GM12878 (cell line): Measurements from ENCODE around the gene CCS. TPM values are rescaled to one million over a fixed set of nuclear protein-coding genes. Genes with fewer than 3 reads are reported as not detected.

Experiments
- ATAC-seq: fragments of 200-7000 bp; cut with Tn5 transposase; 3 replicates; pipeline ENCODE4 v1.9.1; 2020; ENCODE audit warnings: mild to moderate bottlenecking, moderate library complexity
- BruUV-seq: library from RNA; stranded (reverse); fragments of 400-500 nt; replicated peaks from 2 replicates; lab custom pipeline; 2021; lab: Mats Ljungman, UMichigan
- CTCF ChIA-PET: fragments of 300-600 bp; sonication (Branson Sonifier 250); formaldehyde crosslinking; extraction: SDS; loops from one replicate; lab custom pipeline; 2021; ENCODE audit warnings: inconsistent platforms; lab: Yijun Ruan, JAX
- POLR2A ChIA-PET: fragments of 350-600 bp; formaldehyde crosslinking; extraction: SDS; loops from one replicate; lab custom pipeline; 2021; ENCODE audit warnings: inconsistent platforms; lab: Charles Lee
- RAD21 ChIA-PET: fragments of 300-600 bp; sonication (Branson Sonifier 250); formaldehyde crosslinking; loops from one replicate; lab custom pipeline; 2023; ENCODE audit warnings: antibody characterized with exemption; ENCODE audit not compliant: unreplicated experiment; lab: Charles Lee
- SMC1A ChIA-PET: fragments of 300-600 bp; sonication (Branson Sonifier 250); formaldehyde crosslinking; loops from one replicate; lab custom pipeline; 2023; ENCODE audit not compliant: unreplicated experiment, uncharacterized antibody; lab: Charles Lee
- DNase-seq: peaks from one replicate; pipeline ENCODE4 v3.0.0-alpha.2; 2011; ENCODE audit warnings: low read depth, low spot score
- FAIRE-seq: peaks from 3 replicates; lab custom pipeline; 2011; peaks lifted over from hg19 to GRCh38; lab: Jason Lieb, UNC
- H2AFZ ChIP-seq: 2 replicates; pipeline ENCODE4 v1.6.0; 2011; ENCODE audit warnings: low read depth, low read length, control low read depth; ENCODE audit not compliant: control insufficient read depth
- H3K27ac ChIP-seq: 2 replicates; pipeline ENCODE4 v1.5.1; 2011; ENCODE audit warnings: control low read depth; ENCODE audit not compliant: control insufficient read depth, insufficient read depth
- H3K27me3 ChIP-seq, 2 experiments: replicated peaks in 1 of 2; 2 replicates each; pipeline versions ENCODE4 v1.6.0 to v1.6.1; 2011; ENCODE audit warnings: low read length in 1 of 2; ENCODE audit not compliant: control insufficient read depth in 2 of 2, insufficient read depth in 2 of 2
- H3K36me3 ChIP-seq, 2 experiments: 2 replicates each; pipeline ENCODE4 v1.5.1; 2011; ENCODE audit warnings: low read length in 1 of 2; ENCODE audit not compliant: control insufficient read depth in 2 of 2, insufficient read depth in 2 of 2
- H3K4me1 ChIP-seq: 2 replicates; pipeline ENCODE4 v1.6.1; 2011; ENCODE audit warnings: mild to moderate bottlenecking, low read length, moderate library complexity, mixed read lengths; ENCODE audit not compliant: control insufficient read depth, insufficient read depth
- H3K4me2 ChIP-seq: 2 replicates; pipeline ENCODE4 v1.6.0; 2011; ENCODE audit warnings: control low read depth; ENCODE audit not compliant: control insufficient read depth, insufficient read depth
- H3K4me3 ChIP-seq: fragments of 200-600 bp; sonication (generic); 2 replicates; pipeline ENCODE4 v1.5.1; 2016
- H3K79me2 ChIP-seq: 2 replicates; pipeline ENCODE4 v1.6.0; 2011; ENCODE audit warnings: low read length; ENCODE audit not compliant: control insufficient read depth, insufficient read depth
- H3K9ac ChIP-seq: 2 replicates; pipeline ENCODE4 v1.8.0; 2011; ENCODE audit warnings: low read length, control low read depth, mixed read lengths; ENCODE audit not compliant: control insufficient read depth, insufficient read depth
- H3K9me3 ChIP-seq: replicated peaks from 3 replicates; pipeline ENCODE4 v1.5.1; 2011; ENCODE audit warnings: mild to moderate bottlenecking, low read length; ENCODE audit not compliant: control insufficient read depth, insufficient read depth
- H4K20me1 ChIP-seq: 2 replicates; pipeline ENCODE4 v1.6.0; 2011; ENCODE audit not compliant: control insufficient read depth, insufficient read depth
- CBX3 ChIP-seq: fragments of 200-600 bp; sonication (generic); IDR thresholded peaks from 2 replicates; pipeline ENCODE4 v1.6.1; 2016; ENCODE audit warnings: low read depth, borderline replicate concordance
- GABPA ChIP-seq: IDR thresholded peaks from 2 replicates; pipeline ENCODE4 v1.6.1; 2014; ENCODE audit warnings: antibody characterized with exemption, low read depth, mild to moderate bottlenecking, inconsistent platforms
- GATAD2B ChIP-seq: fragments of 450-650 bp; conservative IDR thresholded peaks from 2 replicates; pipeline ENCODE4 v1.6.1; 2017; ENCODE audit warnings: low read depth, mild to moderate bottlenecking, moderate library complexity
- IRF4 ChIP-seq: IDR thresholded peaks from 2 replicates; pipeline ENCODE4 v1.6.1; 2011; ENCODE audit warnings: low read depth, low read length
- PAX8 ChIP-seq: fragments of 450-650 bp; IDR thresholded peaks from 2 replicates; pipeline ENCODE4 v1.6.1; 2017; ENCODE audit warnings: mild to moderate bottlenecking, moderate library complexity
- RCOR1 ChIP-seq: conservative IDR thresholded peaks from 2 replicates; pipeline ENCODE4 v1.6.1; 2012; ENCODE audit warnings: low read depth, low read length, improper control_type of control experiment
- SP1 ChIP-seq: IDR thresholded peaks from one replicate; pipeline ENCODE4 v1.6.1; 2011; ENCODE audit warnings: low read depth, low read length
- ZZZ3 ChIP-seq: IDR thresholded peaks from 2 replicates; pipeline ENCODE4 v1.6.1; 2011; ENCODE audit warnings: low read depth; ENCODE audit not compliant: control insufficient read depth, insufficient read length
- WGBS: methylation state at CpG from one replicate; pipeline ENCODE4 v1.1.6; 2016; ENCODE audit warnings: low lambda C conversion rate; ENCODE audit not compliant: insufficient replicate concordance, insufficient coverage; ENCODE audit errors: missing lambda C conversion rate; 5-methylcytosine and 5-hydroxymethylcytosine counted together
- in situ Hi-C: fragments of 300-500 bp; cut with MboI; formaldehyde crosslinking; loops from 9 replicates; pipeline ENCODE4 v1.14.3; 2018; ENCODE audit warnings: mixed read lengths
- intact Hi-C: fragments of 100-400 bp; cut with micrococcal nuclease; formaldehyde crosslinking; loops from one replicate; pipeline ENCODE4 v1.14.2; 2022; ENCODE audit not compliant: unreplicated experiment
- polyA plus RNA-seq, 11 experiments: library from polyadenylated mRNA; depleted of rRNA in 4 of 11; unstranded in 6 of 11; stranded (reverse) in 5 of 11; fragments of >200 nt; fragmentation: Nextera tagmentation in 4 of 11; fragmentation: Illumina TruSeq in 1 of 11; extraction: Ambion mirVana in 4 of 11; extraction: Trizol in 1 of 11; gene quantifications; 1 replicate in 1 of 11; 2 replicates in 10 of 11; pipeline versions ENCODE4 v1.2.1 to v1.2.3, GENCODE V29; 2011 to 2016; ENCODE audit warnings: inconsistent platforms in 2 of 11, missing spikeins in 2 of 11, low read depth in 1 of 11
- total RNA-seq, 4 experiments: library from RNA; depleted of rRNA in 3 of 4; stranded (reverse); fragments of >200 nt in 3 of 4; fragmentation: Illumina TruSeq in 1 of 4; extraction: Trizol in 1 of 4; gene quantifications; 2 replicates each; pipeline versions ENCODE4 v1.2.1 to v1.2.3, GENCODE V29; 2013 to 2021
- TF ChIP-seq, protein P1 (sequence below): fragments of 450-650 bp; IDR thresholded peaks from 2 replicates; pipeline ENCODE4 v1.6.1; 2016; ENCODE audit warnings: mild to moderate bottlenecking
- TF ChIP-seq, protein P2 (sequence below): IDR thresholded peaks from 2 replicates; pipeline ENCODE4 v1.6.1; 2011; ENCODE audit warnings: mild to moderate bottlenecking, low read depth, low read length, moderate library complexity; ENCODE audit not compliant: insufficient replicate concordance
- TF ChIP-seq, protein P3 (sequence below): fragments of 150-350 bp; IDR thresholded peaks from 2 replicates; pipeline ENCODE4 v1.6.1; 2016; ENCODE audit warnings: low read depth, low read length

Gene CCS
- total and polyA plus RNA-seq, 10 of the 15 experiments (the other 5 are each of a cell fraction or from before 2014, with no cell fraction given) = 1.5 to 44.2 (median 30.6) TPM

DNA sequence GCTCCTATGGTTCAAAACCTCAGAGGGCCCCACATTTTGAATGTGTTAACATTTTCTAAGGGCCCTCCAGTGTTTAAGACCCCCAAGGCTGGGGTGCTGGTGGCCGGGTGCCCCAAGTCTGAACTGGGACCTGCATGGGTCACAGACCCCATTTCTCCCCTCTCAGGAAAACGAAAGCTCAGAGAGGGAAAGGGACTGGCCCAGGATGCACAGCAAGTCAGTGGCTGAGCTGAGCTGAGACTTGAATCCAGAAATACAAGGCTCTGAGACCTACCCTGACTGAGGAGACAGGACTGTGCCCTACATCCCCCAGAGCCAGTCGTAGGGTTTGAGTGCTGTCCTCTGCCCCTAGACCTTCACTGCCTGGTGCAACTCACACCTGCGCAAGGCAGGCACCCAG, 42.1 kb upstream of the CCS start:
- no peak for FAIRE-seq
- Histone ChIP-seq H4K20me1 (no peaks in the 10 kb centered on the region), H3K4me2 (no peak overlapping the region), H3K79me2 (no peaks in the 10 kb centered on the region)
- intact Hi-C loops = no loop called here
- no peak for TF ChIP-seq CBX3
- TF ChIP-seq GABPA = no peak
- TF ChIP-seq RCOR1 = no peak
- no peak for TF ChIP-seq SP1
- TF ChIP-seq, all 136 proteins: peak for 0
- CTCF ChIA-PET = no interaction called here
- Histone ChIP-seq H3K4me1 (no peaks in the 10 kb centered on the region), H3K27ac (no peak overlapping the region), H2AFZ (no peak overlapping the region), H3K9ac (no peak overlapping the region), H3K27me3 (no peaks in the 10 kb centered on the region), H3K9me3 (no peaks in the 10 kb centered on the region), H3K4me3 (no peak overlapping the region), H3K36me3 (no peaks in the 10 kb centered on the region)
- RAD21 ChIA-PET = no interaction called here
- in situ Hi-C loops = no loop called here
- no peak for DNase-seq
- SMC1A ChIA-PET = interaction anchor here (1.7 kb wide), 1 partner anchor 127 kb away, joined by 3 read pairs; the partner anchor contains the start of gene RBM4B
- no TSS peak for BruUV-seq
- WGBS = 44% methylated on average over 4 of the region's 4 CpGs
- POLR2A ChIA-PET = interaction anchor here (0.6 kb wide), 1 partner anchor 203 kb away, joined by 3 read pairs; no protein-coding TSS in a partner anchor
- ATAC-seq = no peak

DNA sequence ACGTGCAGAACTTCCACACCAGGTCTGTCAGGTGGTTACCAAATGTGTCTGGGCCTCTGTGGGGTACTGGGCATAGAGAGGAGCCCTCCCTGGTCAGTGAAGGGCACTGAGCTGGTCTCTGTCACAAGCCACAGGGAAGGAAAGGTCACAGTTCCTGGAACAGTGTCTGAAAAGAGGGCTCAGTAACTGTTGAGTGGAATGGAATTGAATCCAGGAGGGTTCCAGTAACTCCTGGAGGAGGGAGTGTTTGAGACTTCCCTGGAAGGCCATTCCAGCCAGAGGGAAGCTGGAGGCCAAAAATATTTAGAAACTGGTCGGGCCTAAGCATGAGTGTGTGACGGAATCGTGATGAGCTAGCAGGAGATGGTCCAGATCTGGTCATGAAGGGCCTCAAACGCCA, 38.4 kb upstream of the CCS start:
- no peak overlapping the region for H3K9ac ChIP-seq
- SMC1A ChIA-PET = no interaction called here
- H3K27me3 ChIP-seq = no peaks in the 10 kb centered on the region
- CTCF ChIA-PET = interaction anchor here (0.9 kb wide), 1 partner anchor 25 kb away, joined by 4 read pairs; no protein-coding TSS in a partner anchor
- in situ Hi-C loops (no loop called here), intact Hi-C loops (no loop called here)
- DNase-seq = no peak
- no TSS peak for BruUV-seq
- H3K4me3 ChIP-seq = no peak overlapping the region
- POLR2A ChIA-PET = no interaction called here
- H3K4me2 ChIP-seq = no peak overlapping the region
- RAD21 ChIA-PET = no interaction called here
- FAIRE-seq = no peak
- no peaks in the 10 kb centered on the region for H3K36me3 ChIP-seq
- 23% methylated on average over 5 of the region's 5 CpGs for WGBS
- no peaks in the 10 kb centered on the region for H4K20me1 ChIP-seq
- ATAC-seq = no peak
- no peak overlapping the region for H2AFZ ChIP-seq
- H3K79me2 ChIP-seq = no peaks in the 10 kb centered on the region
- no peak overlapping the region for H3K27ac ChIP-seq
- H3K9me3 ChIP-seq = no peaks in the 10 kb centered on the region
- H3K4me1 ChIP-seq = no peaks in the 10 kb centered on the region
- TF ChIP-seq, protein P1, sequence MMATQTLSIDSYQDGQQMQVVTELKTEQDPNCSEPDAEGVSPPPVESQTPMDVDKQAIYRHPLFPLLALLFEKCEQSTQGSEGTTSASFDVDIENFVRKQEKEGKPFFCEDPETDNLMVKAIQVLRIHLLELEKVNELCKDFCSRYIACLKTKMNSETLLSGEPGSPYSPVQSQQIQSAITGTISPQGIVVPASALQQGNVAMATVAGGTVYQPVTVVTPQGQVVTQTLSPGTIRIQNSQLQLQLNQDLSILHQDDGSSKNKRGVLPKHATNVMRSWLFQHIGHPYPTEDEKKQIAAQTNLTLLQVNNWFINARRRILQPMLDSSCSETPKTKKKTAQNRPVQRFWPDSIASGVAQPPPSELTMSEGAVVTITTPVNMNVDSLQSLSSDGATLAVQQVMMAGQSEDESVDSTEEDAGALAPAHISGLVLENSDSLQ = no peak
- TF ChIP-seq, protein P2, sequence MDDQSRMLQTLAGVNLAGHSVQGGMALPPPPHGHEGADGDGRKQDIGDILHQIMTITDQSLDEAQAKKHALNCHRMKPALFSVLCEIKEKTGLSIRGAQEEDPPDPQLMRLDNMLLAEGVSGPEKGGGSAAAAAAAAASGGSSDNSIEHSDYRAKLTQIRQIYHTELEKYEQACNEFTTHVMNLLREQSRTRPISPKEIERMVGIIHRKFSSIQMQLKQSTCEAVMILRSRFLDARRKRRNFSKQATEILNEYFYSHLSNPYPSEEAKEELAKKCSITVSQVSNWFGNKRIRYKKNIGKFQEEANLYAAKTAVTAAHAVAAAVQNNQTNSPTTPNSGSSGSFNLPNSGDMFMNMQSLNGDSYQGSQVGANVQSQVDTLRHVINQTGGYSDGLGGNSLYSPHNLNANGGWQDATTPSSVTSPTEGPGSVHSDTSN = no peak
- TF ChIP-seq CBX3 = no peak
- no peak for TF ChIP-seq GATAD2B
- TF ChIP-seq, protein P3, sequence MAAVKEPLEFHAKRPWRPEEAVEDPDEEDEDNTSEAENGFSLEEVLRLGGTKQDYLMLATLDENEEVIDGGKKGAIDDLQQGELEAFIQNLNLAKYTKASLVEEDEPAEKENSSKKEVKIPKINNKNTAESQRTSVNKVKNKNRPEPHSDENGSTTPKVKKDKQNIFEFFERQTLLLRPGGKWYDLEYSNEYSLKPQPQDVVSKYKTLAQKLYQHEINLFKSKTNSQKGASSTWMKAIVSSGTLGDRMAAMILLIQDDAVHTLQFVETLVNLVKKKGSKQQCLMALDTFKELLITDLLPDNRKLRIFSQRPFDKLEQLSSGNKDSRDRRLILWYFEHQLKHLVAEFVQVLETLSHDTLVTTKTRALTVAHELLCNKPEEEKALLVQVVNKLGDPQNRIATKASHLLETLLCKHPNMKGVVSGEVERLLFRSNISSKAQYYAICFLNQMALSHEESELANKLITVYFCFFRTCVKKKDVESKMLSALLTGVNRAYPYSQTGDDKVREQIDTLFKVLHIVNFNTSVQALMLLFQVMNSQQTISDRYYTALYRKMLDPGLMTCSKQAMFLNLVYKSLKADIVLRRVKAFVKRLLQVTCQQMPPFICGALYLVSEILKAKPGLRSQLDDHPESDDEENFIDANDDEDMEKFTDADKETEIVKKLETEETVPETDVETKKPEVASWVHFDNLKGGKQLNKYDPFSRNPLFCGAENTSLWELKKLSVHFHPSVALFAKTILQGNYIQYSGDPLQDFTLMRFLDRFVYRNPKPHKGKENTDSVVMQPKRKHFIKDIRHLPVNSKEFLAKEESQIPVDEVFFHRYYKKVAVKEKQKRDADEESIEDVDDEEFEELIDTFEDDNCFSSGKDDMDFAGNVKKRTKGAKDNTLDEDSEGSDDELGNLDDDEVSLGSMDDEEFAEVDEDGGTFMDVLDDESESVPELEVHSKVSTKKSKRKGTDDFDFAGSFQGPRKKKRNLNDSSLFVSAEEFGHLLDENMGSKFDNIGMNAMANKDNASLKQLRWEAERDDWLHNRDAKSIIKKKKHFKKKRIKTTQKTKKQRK = no peak
- no peak for TF ChIP-seq ZZZ3
- TF ChIP-seq IRF4 = no peak
- TF ChIP-seq PAX8 = no peak
